Central memory CD8-positive, alpha-beta T cell (primary cell): Measurements from ENCODE around the gene RNF26.
A peak's percentile ranks its signal among the peaks of the same experiment; 100 is the strongest.

Experiments used
- ATAC-seq: fragments of 150-1000 bp; cut with Tn5 transposase; replicated peaks from 2 replicates; pipeline ENCODE4 v1.10.0; 2022; ENCODE audit warnings: mild to moderate bottlenecking, moderate FRiP score, moderate number of reproducible peaks; ENCODE audit not compliant: poor library complexity, severe bottlenecking; ENCODE audit errors: extremely low read depth
- DNase-seq, 2 donors: peaks; one replicate each; pipeline ENCODE4 v3.0.0; 2021; ENCODE audit warnings: low spot score in 2 of 2
- H3K27ac Mint-ChIP-seq: one replicate; pipeline ENCODE4 v1.8.0; 2022; ENCODE audit warnings: low read depth, mild to moderate bottlenecking, moderate library complexity, mixed read lengths
- H3K27me3 Mint-ChIP-seq: one replicate; pipeline ENCODE4 v1.8.0; 2022; ENCODE audit warnings: mixed read lengths
- H3K36me3 Mint-ChIP-seq: one replicate; pipeline ENCODE4 v1.8.0; 2022; ENCODE audit warnings: mild to moderate bottlenecking, moderate library complexity, mixed read lengths; ENCODE audit not compliant: insufficient read depth
- H3K4me1 Mint-ChIP-seq: one replicate; pipeline ENCODE4 v1.8.0; 2022; ENCODE audit warnings: mixed read lengths
- H3K4me3 Mint-ChIP-seq: one replicate; pipeline ENCODE4 v1.8.0; 2022; ENCODE audit warnings: mild to moderate bottlenecking, moderate library complexity, mixed read lengths
- H3K9me3 Mint-ChIP-seq: one replicate; pipeline ENCODE4 v1.8.0; 2022; ENCODE audit warnings: mixed read lengths

Gene RNF26

GRCh38 chr11:119366690-119367620 lies 32.6 kb downstream of the RNF26 start:
- H3K36me3 Mint-ChIP-seq: peaks cover 4% of the 10 kb centered on the region
- no peak overlapping the region for H3K27ac Mint-ChIP-seq

GRCh38 chr11:119367661-119368120 lies 33.4 kb downstream of the RNF26 start:
- ATAC-seq: no peak
- Mint-ChIP-seq H3K4me1 (peaks cover 23% of the 10 kb centered on the region), H3K36me3 (peaks cover 4% of the 10 kb centered on the region), H3K27me3 (peaks cover 71% of the 10 kb centered on the region), H3K4me3 (no peak overlapping the region), H3K27ac (no peak overlapping the region), H3K9me3 (no peaks in the 10 kb centered on the region)
- DNase-seq: no peak

More at GRCh38 chr11:119366690-119367620, 32.6 kb downstream of the RNF26 start:
- DNase-seq (no peak), ATAC-seq (no peak)
- H3K4me3 Mint-ChIP-seq: no peak overlapping the region
- H3K4me1 Mint-ChIP-seq: peaks cover 23% of the 10 kb centered on the region
- no peaks in the 10 kb centered on the region for H3K9me3 Mint-ChIP-seq
- peaks cover 78% of the 10 kb centered on the region for H3K27me3 Mint-ChIP-seq

GRCh38 chr11:119368121-119369034 lies 34.1 kb downstream of the RNF26 start:
- Mint-ChIP-seq H3K4me3 (no peak overlapping the region), H3K27ac (no peak overlapping the region), H3K27me3 (peaks cover 64% of the 10 kb centered on the region), H3K36me3 (peaks cover 4% of the 10 kb centered on the region), H3K4me1 (peaks cover 21% of the 10 kb centered on the region), H3K9me3 (no peaks in the 10 kb centered on the region)
- DNase-seq: no peak
- no peak for ATAC-seq

GRCh38 chr11:119369132-119369925 lies 35.0 kb downstream of the RNF26 start:
- no peak overlapping the region for H3K4me3 Mint-ChIP-seq
- ATAC-seq: no peak
- H3K9me3 Mint-ChIP-seq: no peaks in the 10 kb centered on the region
- H3K36me3 Mint-ChIP-seq: peaks cover 4% of the 10 kb centered on the region
- H3K27me3 Mint-ChIP-seq: peaks cover 58% of the 10 kb centered on the region
- no peak for DNase-seq
- H3K27ac Mint-ChIP-seq: peak overlapping the region; percentile 59
- H3K4me1 Mint-ChIP-seq: peaks cover 28% of the 10 kb centered on the region

- Mint-ChIP-seq H3K27me3 (peaks cover 46% of the 10 kb centered on the region), H3K4me1 (peaks cover 21% of the 10 kb centered on the region), H3K27ac (peak overlapping the region; percentile 59), H3K4me3 (no peak overlapping the region), H3K9me3 (no peaks in the 10 kb centered on the region), H3K36me3 (peaks cover 6% of the 10 kb centered on the region)
- peak; percentile 79 for ATAC-seq
- DNase-seq: no peak
These were observed 36.2 kb downstream of the RNF26 start for GRCh38 chr11:119370486-119371046.

- Mint-ChIP-seq H3K27me3 (peaks cover 40% of the 10 kb centered on the region), H3K4me3 (no peak overlapping the region)
These were observed 36.8 kb downstream of the RNF26 start for GRCh38 chr11:119371067-119371601.

GRCh38 chr11:119371778-119372182 lies 37.5 kb downstream of the RNF26 start:
- H3K27ac Mint-ChIP-seq: no peak overlapping the region
- ATAC-seq: no peak
- H3K9me3 Mint-ChIP-seq: no peaks in the 10 kb centered on the region

More at GRCh38 chr11:119371067-119371601, 36.8 kb downstream of the RNF26 start:
- Mint-ChIP-seq H3K27ac (peak overlapping the region; percentile 59), H3K36me3 (peaks cover 6% of the 10 kb centered on the region), H3K4me1 (peaks cover 21% of the 10 kb centered on the region), H3K9me3 (no peaks in the 10 kb centered on the region)
- ATAC-seq (no peak), DNase-seq (no peak)

GRCh38 chr11:119372260-119373058 lies 38.1 kb downstream of the RNF26 start:
- Mint-ChIP-seq H3K4me3 (no peak overlapping the region), H3K4me1 (peaks cover 21% of the 10 kb centered on the region), H3K27ac (no peak overlapping the region), H3K9me3 (no peaks in the 10 kb centered on the region), H3K36me3 (peaks cover 6% of the 10 kb centered on the region), H3K27me3 (peaks cover 27% of the 10 kb centered on the region)
- DNase-seq: no peak
- ATAC-seq: no peak

More at GRCh38 chr11:119371778-119372182, 37.5 kb downstream of the RNF26 start:
- Mint-ChIP-seq H3K4me3 (no peak overlapping the region), H3K27me3 (peaks cover 34% of the 10 kb centered on the region), H3K4me1 (peaks cover 21% of the 10 kb centered on the region), H3K36me3 (peaks cover 6% of the 10 kb centered on the region)
- no peak for DNase-seq

GRCh38 chr11:119373059-119373920 lies 39.0 kb downstream of the RNF26 start:
- peaks cover 5% of the 10 kb centered on the region for H3K36me3 Mint-ChIP-seq
- peak; percentile 42 for ATAC-seq
- no peak for DNase-seq
- no peaks in the 10 kb centered on the region for H3K9me3 Mint-ChIP-seq
- no peak overlapping the region for H3K27ac Mint-ChIP-seq
- H3K4me1 Mint-ChIP-seq: peaks cover 21% of the 10 kb centered on the region
- peaks cover 19% of the 10 kb centered on the region for H3K27me3 Mint-ChIP-seq
- H3K4me3 Mint-ChIP-seq: no peak overlapping the region

- H3K27me3 Mint-ChIP-seq: peaks cover 11% of the 10 kb centered on the region
- no peak overlapping the region for H3K27ac Mint-ChIP-seq
- peaks cover 5% of the 10 kb centered on the region for H3K36me3 Mint-ChIP-seq
- ATAC-seq (no peak), DNase-seq (peak in 1 of 2 donors; percentile 33)
- no peak overlapping the region for H3K4me3 Mint-ChIP-seq
- H3K9me3 Mint-ChIP-seq: no peaks in the 10 kb centered on the region
- H3K4me1 Mint-ChIP-seq: peaks cover 21% of the 10 kb centered on the region
These were observed 39.7 kb downstream of the RNF26 start for GRCh38 chr11:119373921-119374631.
